Measurements from ENCODE around the gene MRPL37.

MRPL37 gene

DNA sequence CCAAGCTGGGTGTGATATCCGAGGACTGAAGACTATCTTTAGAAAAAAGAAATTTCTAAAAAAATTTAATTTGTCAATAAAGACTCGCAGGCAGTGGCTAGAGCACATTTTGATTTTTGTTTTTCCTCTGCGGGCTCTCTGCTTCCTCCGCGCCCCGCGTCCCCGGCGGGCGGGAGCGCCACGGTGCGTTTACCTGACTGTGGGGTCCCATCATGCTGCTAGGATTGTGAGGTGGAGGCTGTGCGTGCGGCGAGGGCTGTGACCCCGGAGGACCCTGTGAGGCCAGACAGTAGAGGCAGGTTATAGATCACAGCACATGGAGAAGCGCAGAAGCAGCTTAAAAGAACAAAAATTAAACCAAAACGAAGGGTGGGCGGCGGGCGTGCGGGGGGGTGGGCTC, 57.9 kb downstream of the MRPL37 start:
- H3K9me3 ChIP-seq (ENCODE audit: severe bottlenecking) = no peaks in the 10 kb centered on the region
- H3K36me3 ChIP-seq = peaks cover 76% of the 10 kb centered on the region
- DNase-seq = no peak
- no peak overlapping the region for H3K4me3 ChIP-seq (ENCODE audit: low read depth, low read length)
- TF ChIP-seq, protein P1, sequence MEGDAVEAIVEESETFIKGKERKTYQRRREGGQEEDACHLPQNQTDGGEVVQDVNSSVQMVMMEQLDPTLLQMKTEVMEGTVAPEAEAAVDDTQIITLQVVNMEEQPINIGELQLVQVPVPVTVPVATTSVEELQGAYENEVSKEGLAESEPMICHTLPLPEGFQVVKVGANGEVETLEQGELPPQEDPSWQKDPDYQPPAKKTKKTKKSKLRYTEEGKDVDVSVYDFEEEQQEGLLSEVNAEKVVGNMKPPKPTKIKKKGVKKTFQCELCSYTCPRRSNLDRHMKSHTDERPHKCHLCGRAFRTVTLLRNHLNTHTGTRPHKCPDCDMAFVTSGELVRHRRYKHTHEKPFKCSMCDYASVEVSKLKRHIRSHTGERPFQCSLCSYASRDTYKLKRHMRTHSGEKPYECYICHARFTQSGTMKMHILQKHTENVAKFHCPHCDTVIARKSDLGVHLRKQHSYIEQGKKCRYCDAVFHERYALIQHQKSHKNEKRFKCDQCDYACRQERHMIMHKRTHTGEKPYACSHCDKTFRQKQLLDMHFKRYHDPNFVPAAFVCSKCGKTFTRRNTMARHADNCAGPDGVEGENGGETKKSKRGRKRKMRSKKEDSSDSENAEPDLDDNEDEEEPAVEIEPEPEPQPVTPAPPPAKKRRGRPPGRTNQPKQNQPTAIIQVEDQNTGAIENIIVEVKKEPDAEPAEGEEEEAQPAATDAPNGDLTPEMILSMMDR (IDR thresholded peaks at IDR 0.05; ENCODE audit: low read depth, low read length) = no peak
- peak overlapping the region; percentile 68 for H3K27ac ChIP-seq
- H3K27me3 ChIP-seq (ENCODE audit: insufficient read depth, low read depth, severe bottlenecking) = no peaks in the 10 kb centered on the region

DNA sequence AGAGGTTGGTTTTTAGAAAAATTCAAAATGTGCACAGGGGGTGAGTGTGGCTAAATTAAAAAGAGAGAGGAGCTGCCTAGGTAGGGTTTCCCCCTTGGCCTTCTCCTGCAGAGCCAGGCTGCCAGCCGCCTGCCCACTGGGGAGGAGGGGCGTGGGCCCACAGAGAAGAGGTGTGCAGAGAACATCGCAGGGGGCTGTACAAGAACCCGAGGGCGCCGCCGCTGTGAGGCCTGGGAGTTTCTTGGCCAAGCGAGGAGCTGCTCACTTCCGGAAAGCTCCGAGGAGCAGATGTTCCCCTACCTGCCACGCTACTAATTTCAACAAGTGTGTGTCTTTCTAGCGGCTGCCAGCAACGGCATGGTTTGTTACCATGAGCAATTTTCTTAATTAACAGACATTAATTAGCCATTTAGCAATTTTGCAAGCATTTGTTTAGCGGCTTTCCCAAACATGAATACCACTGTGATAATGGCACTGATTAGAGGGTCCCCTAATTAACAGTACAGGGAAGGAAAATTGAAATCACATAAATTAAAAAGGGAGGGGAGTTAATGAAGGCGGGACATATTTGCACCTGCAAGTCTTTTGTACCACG, 59.7 kb downstream of the MRPL37 start:
- Histone ChIP-seq H3K9me3 (ENCODE audit: severe bottlenecking) (no peaks in the 10 kb centered on the region), H3K36me3 (peaks cover 78% of the 10 kb centered on the region), H3K27me3 (ENCODE audit: insufficient read depth, low read depth, severe bottlenecking) (no peaks in the 10 kb centered on the region), H3K4me3 (ENCODE audit: low read depth, low read length) (no peak overlapping the region), H3K27ac (no peak overlapping the region)
- TF ChIP-seq, protein P1 (IDR thresholded peaks at IDR 0.05; ENCODE audit: low read depth, low read length) = no peak
- DNase-seq = no peak

DNA sequence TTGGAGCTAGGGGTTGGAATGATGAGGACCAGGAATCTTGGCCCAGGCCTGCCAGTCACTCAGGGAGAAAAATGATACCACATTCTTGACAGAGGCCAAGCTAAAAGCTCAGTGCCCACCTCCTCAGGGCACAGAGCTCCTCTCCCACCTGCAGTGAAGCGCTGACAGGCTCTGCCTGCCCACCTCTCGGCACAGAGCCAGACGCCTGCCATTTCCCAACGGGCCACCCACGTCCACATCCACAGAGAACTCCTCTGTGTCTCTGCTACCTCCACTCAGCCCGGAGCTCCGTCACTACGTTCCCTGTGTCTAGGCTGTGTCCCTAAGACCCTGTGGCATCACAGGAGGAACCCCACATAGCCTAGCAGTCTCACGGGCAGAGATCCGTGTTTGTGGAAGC, 60.8 kb downstream of the MRPL37 start:
- no peak for DNase-seq
- Histone ChIP-seq H3K27me3 (ENCODE audit: insufficient read depth, low read depth, severe bottlenecking) (no peaks in the 10 kb centered on the region), H3K4me3 (ENCODE audit: low read depth, low read length) (no peak overlapping the region), H3K9me3 (ENCODE audit: severe bottlenecking) (no peaks in the 10 kb centered on the region), H3K27ac (no peak overlapping the region), H3K36me3 (peaks cover 81% of the 10 kb centered on the region)
- TF ChIP-seq, protein P1 (IDR thresholded peaks at IDR 0.05; ENCODE audit: low read depth, low read length) = no peak

DNA sequence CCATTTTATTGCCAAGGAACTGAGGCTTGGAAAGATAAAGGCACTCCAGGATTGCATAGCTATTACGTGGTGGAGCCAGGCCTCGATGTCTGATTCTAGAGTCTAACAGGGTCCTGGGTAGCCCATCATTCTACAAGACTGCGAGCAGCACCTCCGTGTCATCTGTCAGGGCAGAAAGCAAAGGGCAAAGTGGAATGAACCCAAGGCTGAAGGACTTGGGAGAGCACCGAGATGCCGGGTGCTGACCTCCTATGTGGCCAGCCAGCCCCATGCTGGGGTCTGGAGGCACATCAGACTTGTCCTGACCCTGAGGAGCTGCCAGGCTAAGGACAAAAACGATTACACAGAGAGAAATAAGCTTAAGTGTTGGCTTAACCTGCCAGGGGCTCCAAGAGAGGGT, 62.3 kb downstream of the MRPL37 start:
- TF ChIP-seq, protein P1 (IDR thresholded peaks at IDR 0.05; ENCODE audit: low read depth, low read length) = no peak
- H3K27ac ChIP-seq = no peak overlapping the region
- peaks cover 85% of the 10 kb centered on the region for H3K36me3 ChIP-seq
- H3K4me3 ChIP-seq (ENCODE audit: low read depth, low read length) = no peak overlapping the region
- no peaks in the 10 kb centered on the region for H3K9me3 ChIP-seq (ENCODE audit: severe bottlenecking)
- H3K27me3 ChIP-seq (ENCODE audit: insufficient read depth, low read depth, severe bottlenecking) = no peaks in the 10 kb centered on the region
- no peak for DNase-seq

DNA sequence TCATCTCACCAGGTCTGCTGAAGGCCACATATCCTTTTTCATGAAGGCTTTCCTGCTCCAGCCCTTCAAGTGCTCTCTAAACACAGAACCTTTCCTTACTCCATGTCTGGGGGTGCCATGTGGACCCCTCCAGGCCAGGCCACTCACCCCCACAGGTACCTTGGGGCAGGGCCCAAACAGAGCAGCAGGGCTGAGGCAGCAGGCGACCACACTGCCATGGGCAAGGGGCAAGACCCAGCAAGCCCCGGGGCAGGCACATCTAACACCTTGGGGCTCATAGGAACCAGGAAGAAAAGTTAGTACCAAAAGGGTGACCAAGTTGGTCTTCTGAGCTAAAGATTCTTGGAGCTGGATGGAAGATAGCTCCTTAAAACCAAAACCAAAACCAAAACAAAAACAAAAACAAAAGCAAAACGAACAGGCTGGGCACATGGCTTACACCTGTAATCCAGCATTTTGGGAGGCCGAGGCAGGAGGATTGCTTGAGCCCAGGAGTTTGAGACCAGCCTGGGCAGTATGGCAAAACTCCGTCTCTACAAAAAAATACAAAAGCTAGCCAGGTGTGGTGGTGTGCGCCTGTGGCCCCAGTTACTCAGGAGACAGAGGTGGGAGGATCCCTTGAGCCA, 63.7 kb downstream of the MRPL37 start:
- no peaks in the 10 kb centered on the region for H3K27me3 ChIP-seq (ENCODE audit: insufficient read depth, low read depth, severe bottlenecking)

More for the DNA sequence above, 63.7 kb downstream of the MRPL37 start:
- TF ChIP-seq, protein P1 (IDR thresholded peaks at IDR 0.05; ENCODE audit: low read depth, low read length) = no peak
- peaks cover 84% of the 10 kb centered on the region for H3K36me3 ChIP-seq
- no peak overlapping the region for H3K27ac ChIP-seq
- H3K9me3 ChIP-seq (ENCODE audit: severe bottlenecking) = no peaks in the 10 kb centered on the region
- no peak overlapping the region for H3K4me3 ChIP-seq (ENCODE audit: low read depth, low read length)
- DNase-seq = no peak
